Endothelial cell (in vitro differentiated cells): ENCODE results near the gene PLOD3. TPM values are rescaled to one million over a fixed set of nuclear protein-coding genes. Genes with fewer than 3 reads are reported as not detected.

ENCODE experiments used
- DNase-seq: peaks from one replicate; pipeline ENCODE4 v3.0.0; 2021; ENCODE audit warnings: low spot score
- H3K27ac Mint-ChIP-seq: one replicate; pipeline ENCODE4 v1.8.0; 2021; ENCODE audit warnings: mixed read lengths, inconsistent platforms; ENCODE audit not compliant: unreplicated experiment
- H3K27me3 Mint-ChIP-seq: one replicate; pipeline ENCODE4 v1.8.0; 2021; ENCODE audit warnings: mild to moderate bottlenecking, moderate library complexity, mixed read lengths, inconsistent platforms; ENCODE audit not compliant: unreplicated experiment
- H3K36me3 Mint-ChIP-seq: one replicate; pipeline ENCODE4 v1.8.0; 2021; ENCODE audit warnings: mild to moderate bottlenecking, low read depth, mixed read lengths, inconsistent platforms; ENCODE audit not compliant: unreplicated experiment
- H3K4me1 Mint-ChIP-seq: one replicate; pipeline ENCODE4 v1.8.0; 2021; ENCODE audit warnings: mild to moderate bottlenecking, mixed read lengths, inconsistent platforms; ENCODE audit not compliant: unreplicated experiment
- H3K4me3 Mint-ChIP-seq: one replicate; pipeline ENCODE4 v1.8.0; 2021; ENCODE audit warnings: mild to moderate bottlenecking, mixed read lengths, inconsistent platforms; ENCODE audit not compliant: unreplicated experiment
- H3K9me3 Mint-ChIP-seq: one replicate; pipeline ENCODE4 v1.8.0; 2021; ENCODE audit warnings: mixed read lengths, inconsistent platforms; ENCODE audit not compliant: unreplicated experiment
- CTCF ChIP-seq: fragments of 200-600 bp; sonication (generic); IDR thresholded peaks from one replicate; pipeline ENCODE4 v1.5.0; 2021; ENCODE audit warnings: antibody characterized with exemption; ENCODE audit not compliant: unreplicated experiment
- total RNA-seq: library from RNA; stranded (reverse); fragmentation: NEBNext Ultra II Directional; extraction: Animal tissue kit (Norgen Biotek cat#: 25700); gene quantifications from one replicate; pipeline ENCODE4 v1.2.1, GENCODE V29; 2021; ENCODE audit not compliant: unreplicated experiment

PLOD3 gene
- total RNA-seq, 1 donor from 2014 or later = 73.0 TPM

- Mint-ChIP-seq H3K9me3 (no peaks in the 10 kb centered on the region), H3K27ac (peak overlapping the region; percentile 49), H3K27me3 (peaks cover 4% of the 10 kb centered on the region), H3K4me3 (no peak overlapping the region), H3K4me1 (peaks cover 19% of the 10 kb centered on the region), H3K36me3 (peaks cover 4% of the 10 kb centered on the region)
- DNase-seq = no peak
- TF ChIP-seq CTCF = no peak
Observed at GRCh38 chr7:101241015-101241363, 23.6 kb upstream of the PLOD3 start.

- DNase-seq = no peak
- Mint-ChIP-seq H3K27me3 (peaks cover 4% of the 10 kb centered on the region), H3K27ac (peak overlapping the region; percentile 49), H3K36me3 (peaks cover 4% of the 10 kb centered on the region), H3K9me3 (no peaks in the 10 kb centered on the region), H3K4me1 (peaks cover 19% of the 10 kb centered on the region), H3K4me3 (no peak overlapping the region)
- no peak for TF ChIP-seq CTCF
Observed at GRCh38 chr7:101240226-101241014, 23.0 kb upstream of the PLOD3 start.

GRCh38 chr7:101239951-101240220 is 22.5 kb upstream of the PLOD3 start:
- H3K4me3 Mint-ChIP-seq = no peak overlapping the region
- DNase-seq = no peak
- H3K27ac Mint-ChIP-seq = no peak overlapping the region
- peaks cover 19% of the 10 kb centered on the region for H3K4me1 Mint-ChIP-seq
- H3K27me3 Mint-ChIP-seq = peaks cover 4% of the 10 kb centered on the region
- no peak for TF ChIP-seq CTCF
- peaks cover 4% of the 10 kb centered on the region for H3K36me3 Mint-ChIP-seq
- no peaks in the 10 kb centered on the region for H3K9me3 Mint-ChIP-seq

GRCh38 chr7:101239191-101239950 is 22.0 kb upstream of the PLOD3 start:
- DNase-seq = no peak
- Mint-ChIP-seq H3K27me3 (peaks cover 6% of the 10 kb centered on the region), H3K36me3 (peaks cover 4% of the 10 kb centered on the region), H3K27ac (peak overlapping the region; percentile 52), H3K9me3 (no peaks in the 10 kb centered on the region), H3K4me3 (no peak overlapping the region), H3K4me1 (peaks cover 19% of the 10 kb centered on the region)
- TF ChIP-seq CTCF = no peak
